Neuron (in vitro differentiated cells): Measurements from ENCODE around the gene CD163L1.
"Not testable (repeated sequence)": the region's sequence is repeated elsewhere in the genome, so short reads cannot be mapped to it uniquely, and the experiment has no call there.

ENCODE experiments used
- H2AFZ ChIP-seq: one replicate; pipeline ENCODE4 v1.6.1; 2013; ENCODE audit warnings: low read depth, mild to moderate bottlenecking, inconsistent platforms, low read length, moderate library complexity
- H3K27me3 ChIP-seq: one replicate; pipeline ENCODE4 v1.6.1; 2013; ENCODE audit warnings: low read length; ENCODE audit not compliant: insufficient read depth
- H3K36me3 ChIP-seq: one replicate; pipeline ENCODE4 v1.6.1; 2013; ENCODE audit warnings: low read length; ENCODE audit not compliant: insufficient read depth
- H3K4me1 ChIP-seq: one replicate; pipeline ENCODE4 v1.6.1; 2013; ENCODE audit warnings: low read length; ENCODE audit not compliant: insufficient read depth
- H3K4me3 ChIP-seq: 2 replicates; pipeline ENCODE4 v1.5.1; 2013; ENCODE audit warnings: mild to moderate bottlenecking, low read length, moderate library complexity
- H3K9me3 ChIP-seq: one replicate; pipeline ENCODE4 v1.6.1; 2013; ENCODE audit warnings: low read length

Gene CD163L1

GRCh38 chr12:7439579-7440505, 4.1 kb downstream of the CD163L1 start:
- no peaks in the 10 kb centered on the region for H3K4me1 ChIP-seq
- peak overlapping the region; percentile 37 for H3K4me3 ChIP-seq
- no peaks in the 10 kb centered on the region for H3K36me3 ChIP-seq
- peak overlapping the region; percentile 89 for H2AFZ ChIP-seq
- peaks cover 24% of the 10 kb centered on the region for H3K27me3 ChIP-seq
- H3K9me3 ChIP-seq, result peaks cover 7% of the 10 kb centered on the region

GRCh38 chr12:7438291-7438995, 5.5 kb downstream of the CD163L1 start:
- H3K36me3 ChIP-seq, H3K4me1 ChIP-seq, H3K4me3 ChIP-seq, H3K9me3 ChIP-seq, H2AFZ ChIP-seq: not testable (repeated sequence)
- H3K27me3 ChIP-seq, result peaks cover 24% of the 10 kb centered on the region

GRCh38 chr12:7437494-7437893, 6.5 kb downstream of the CD163L1 start:
- H3K36me3 ChIP-seq, H3K4me1 ChIP-seq, H3K4me3 ChIP-seq, H3K9me3 ChIP-seq, H2AFZ ChIP-seq: not testable (repeated sequence)
- peaks cover 21% of the 10 kb centered on the region for H3K27me3 ChIP-seq

- H3K9me3 ChIP-seq, result peaks cover 4% of the 10 kb centered on the region
- H3K4me3 ChIP-seq, result no peak overlapping the region
- peaks cover 8% of the 10 kb centered on the region for H3K27me3 ChIP-seq
- no peaks in the 10 kb centered on the region for H3K4me1 ChIP-seq
- no peaks in the 10 kb centered on the region for H3K36me3 ChIP-seq
- H2AFZ ChIP-seq, result no peak overlapping the region
Observed at GRCh38 chr12:7434670-7435069, 9.3 kb downstream of the CD163L1 start.

GRCh38 chr12:7433276-7433822, 10.6 kb downstream of the CD163L1 start:
- Histone ChIP-seq H3K9me3 (no peaks in the 10 kb centered on the region), H3K4me1 (no peaks in the 10 kb centered on the region), H3K27me3 (peaks cover 2% of the 10 kb centered on the region), H2AFZ (no peak overlapping the region), H3K36me3 (no peaks in the 10 kb centered on the region), H3K4me3 (no peak overlapping the region)

GRCh38 chr12:7431993-7432685, 11.8 kb downstream of the CD163L1 start:
- Histone ChIP-seq H3K36me3 (no peaks in the 10 kb centered on the region), H3K27me3 (peaks cover 2% of the 10 kb centered on the region), H2AFZ (no peak overlapping the region), H3K9me3 (no peaks in the 10 kb centered on the region), H3K4me3 (no peak overlapping the region), H3K4me1 (no peaks in the 10 kb centered on the region)

GRCh38 chr12:7411343-7411742, 32.6 kb downstream of the CD163L1 start:
- no peak overlapping the region for H2AFZ ChIP-seq
- H3K4me1 ChIP-seq, result no peaks in the 10 kb centered on the region
- no peaks in the 10 kb centered on the region for H3K9me3 ChIP-seq
- H3K27me3 ChIP-seq, result no peaks in the 10 kb centered on the region
- no peaks in the 10 kb centered on the region for H3K36me3 ChIP-seq
- H3K4me3 ChIP-seq, result no peak overlapping the region

- Histone ChIP-seq H3K9me3 (no peaks in the 10 kb centered on the region), H3K27me3 (no peaks in the 10 kb centered on the region), H2AFZ (no peak overlapping the region), H3K4me1 (no peaks in the 10 kb centered on the region), H3K4me3 (no peak overlapping the region), H3K36me3 (no peaks in the 10 kb centered on the region)
Observed at GRCh38 chr12:7404275-7404674, 39.7 kb downstream of the CD163L1 start.

GRCh38 chr12:7403466-7403865, 40.5 kb downstream of the CD163L1 start:
- Histone ChIP-seq H2AFZ (no peak overlapping the region), H3K4me3 (no peak overlapping the region), H3K9me3 (no peaks in the 10 kb centered on the region), H3K4me1 (no peaks in the 10 kb centered on the region), H3K27me3 (no peaks in the 10 kb centered on the region), H3K36me3 (no peaks in the 10 kb centered on the region)

GRCh38 chr12:7399089-7399488, 44.9 kb downstream of the CD163L1 start:
- Histone ChIP-seq H3K9me3 (no peaks in the 10 kb centered on the region), H2AFZ (no peak overlapping the region), H3K36me3 (no peaks in the 10 kb centered on the region), H3K27me3 (no peaks in the 10 kb centered on the region), H3K4me3 (no peak overlapping the region), H3K4me1 (no peaks in the 10 kb centered on the region)

GRCh38 chr12:7396418-7396817, 47.5 kb downstream of the CD163L1 start:
- H3K36me3 ChIP-seq, result no peaks in the 10 kb centered on the region
- no peaks in the 10 kb centered on the region for H3K4me1 ChIP-seq
- H2AFZ ChIP-seq, result no peak overlapping the region
- no peaks in the 10 kb centered on the region for H3K27me3 ChIP-seq
- H3K9me3 ChIP-seq, result no peaks in the 10 kb centered on the region
- no peak overlapping the region for H3K4me3 ChIP-seq

- H3K27me3 ChIP-seq, result no peaks in the 10 kb centered on the region
- no peaks in the 10 kb centered on the region for H3K9me3 ChIP-seq
- no peak overlapping the region for H3K4me3 ChIP-seq
- no peaks in the 10 kb centered on the region for H3K4me1 ChIP-seq
- H3K36me3 ChIP-seq, result no peaks in the 10 kb centered on the region
- H2AFZ ChIP-seq, result no peak overlapping the region
Observed at GRCh38 chr12:7395950-7396349, 48.0 kb downstream of the CD163L1 start.

- H3K9me3 ChIP-seq, result no peaks in the 10 kb centered on the region
- no peak overlapping the region for H2AFZ ChIP-seq
- no peak overlapping the region for H3K4me3 ChIP-seq
- H3K4me1 ChIP-seq, result no peaks in the 10 kb centered on the region
- H3K27me3 ChIP-seq, result no peaks in the 10 kb centered on the region
- H3K36me3 ChIP-seq, result no peaks in the 10 kb centered on the region
Observed at GRCh38 chr12:7387289-7387688, 56.7 kb downstream of the CD163L1 start.
